HFFc6 (cell line): Measurements from ENCODE around the gene MRPS5. TPM values are rescaled to one million over a fixed set of nuclear protein-coding genes. Genes with fewer than 3 reads are reported as not detected.

Experiments used
- DNase-seq: peaks from one replicate; pipeline ENCODE4 v3.0.0-alpha.2; 2018
- H3K27ac Mint-ChIP-seq: 2 replicates; pipeline ENCODE4 v1.8.0; 2020; ENCODE audit warnings: mild to moderate bottlenecking, mixed read lengths
- H3K27me3 Mint-ChIP-seq: 2 replicates; pipeline ENCODE4 v1.8.0; 2021; ENCODE audit warnings: mild to moderate bottlenecking, moderate library complexity, mixed read lengths; ENCODE audit not compliant: insufficient read depth
- H3K36me3 Mint-ChIP-seq: 2 replicates; pipeline ENCODE4 v1.8.0; 2021; ENCODE audit warnings: low read depth, mixed read lengths
- H3K4me1 Mint-ChIP-seq: 2 replicates; pipeline ENCODE4 v1.8.0; 2020; ENCODE audit warnings: low read depth, mixed read lengths
- H3K4me3 Mint-ChIP-seq: 2 replicates; pipeline ENCODE4 v1.8.0; 2020; ENCODE audit warnings: mild to moderate bottlenecking, moderate library complexity, mixed read lengths
- H3K9me3 Mint-ChIP-seq: 2 replicates; pipeline ENCODE4 v1.8.0; 2020; ENCODE audit warnings: mild to moderate bottlenecking, mixed read lengths
- CTCF ChIP-seq: fragments of 200-600 bp; sonication (generic); IDR thresholded peaks from 2 replicates; pipeline ENCODE4 v1.5.0; 2021; ENCODE audit warnings: antibody characterized with exemption, mild to moderate bottlenecking
- total RNA-seq, 6 experiments: library from RNA; stranded (reverse); fragmentation: NEBNext Ultra II Directional; extraction: Animal tissue kit (Norgen Biotek cat#: 25700); gene quantifications; 2 replicates in 1 of 6; 3 replicates in 5 of 6; pipeline ENCODE4 v1.2.3, GENCODE V29; 2021

The MRPS5 gene
- total RNA-seq, 6 experiments from 2014 or later: 39.8 to 46.0 (median 41.3) TPM

- Mint-ChIP-seq H3K4me3 (peak within 1 kb of the TSS; percentile 89), H3K27me3 (no peaks in the 10 kb centered on the region; the same call in 1 of the 2 replicates), H3K4me1 (peaks cover 15% of the 10 kb centered on the region), H3K36me3 (peaks cover 42% of the 10 kb centered on the region), H3K9me3 (peaks cover 20% of the 10 kb centered on the region), H3K27ac (peak within 1 kb of the TSS; percentile 76)
- peak; percentile 46 for DNase-seq
- no peak for TF ChIP-seq CTCF
These were observed 38.3 kb upstream of the MRPS5 start, which contains the start of gene ZNF514 for GRCh38 chr2:95159690-95160449. Gene ZNF514, minus strand, starts transcription at chr2:95159848. Its CDS starts 6,595 bp downstream, at chr2:95153253.

- peak overlapping the region; percentile 76 for H3K27ac Mint-ChIP-seq
- H3K4me1 Mint-ChIP-seq: peaks cover 8% of the 10 kb centered on the region
- no peaks in the 10 kb centered on the region; the same call in 1 of the 2 replicates for H3K27me3 Mint-ChIP-seq
- H3K4me3 Mint-ChIP-seq: peak overlapping the region; percentile 89
- no peak for TF ChIP-seq CTCF
- peak; percentile 18 for DNase-seq
- peaks cover 27% of the 10 kb centered on the region for H3K9me3 Mint-ChIP-seq
- peaks cover 45% of the 10 kb centered on the region for H3K36me3 Mint-ChIP-seq
These were observed 37.4 kb upstream of the MRPS5 start for GRCh38 chr2:95158891-95159619.

- no peak for DNase-seq
- no peak for TF ChIP-seq CTCF
- Mint-ChIP-seq H3K27ac (peak overlapping the region; percentile 11; the same call in 1 of the 2 replicates), H3K4me1 (0 out of 2 replicates have a peak, but pooled peaks cover 6% of the 10 kb centered on the region), H3K9me3 (peaks cover 33% of the 10 kb centered on the region), H3K36me3 (peaks cover 49% of the 10 kb centered on the region), H3K4me3 (peak overlapping the region; percentile 89), H3K27me3 (no peaks in the 10 kb centered on the region; the same call in 1 of the 2 replicates)
These were observed 36.8 kb upstream of the MRPS5 start for GRCh38 chr2:95158441-95158840.

- no peak for DNase-seq
- Mint-ChIP-seq H3K27ac (no peak overlapping the region), H3K36me3 (peaks cover 99% of the 10 kb centered on the region), H3K4me1 (no peaks in the 10 kb centered on the region), H3K9me3 (peaks cover 99% of the 10 kb centered on the region), H3K4me3 (no peak overlapping the region), H3K27me3 (no peaks in the 10 kb centered on the region; the same call in 1 of the 2 replicates)
- no peak for TF ChIP-seq CTCF
These were observed 27.9 kb upstream of the MRPS5 start for GRCh38 chr2:95149397-95149984.

GRCh38 chr2:95143838-95144237, 22.2 kb upstream of the MRPS5 start:
- H3K36me3 Mint-ChIP-seq: peaks cover 80% of the 10 kb centered on the region
- peaks cover 95% of the 10 kb centered on the region for H3K9me3 Mint-ChIP-seq
- H3K4me1 Mint-ChIP-seq: no peaks in the 10 kb centered on the region
- TF ChIP-seq CTCF: no peak
- DNase-seq: no peak
- no peak overlapping the region for H3K4me3 Mint-ChIP-seq
- no peak overlapping the region for H3K27ac Mint-ChIP-seq
- no peaks in the 10 kb centered on the region for H3K27me3 Mint-ChIP-seq
